ENCODE results near the gene GTPBP8.

Gene GTPBP8

DNA sequence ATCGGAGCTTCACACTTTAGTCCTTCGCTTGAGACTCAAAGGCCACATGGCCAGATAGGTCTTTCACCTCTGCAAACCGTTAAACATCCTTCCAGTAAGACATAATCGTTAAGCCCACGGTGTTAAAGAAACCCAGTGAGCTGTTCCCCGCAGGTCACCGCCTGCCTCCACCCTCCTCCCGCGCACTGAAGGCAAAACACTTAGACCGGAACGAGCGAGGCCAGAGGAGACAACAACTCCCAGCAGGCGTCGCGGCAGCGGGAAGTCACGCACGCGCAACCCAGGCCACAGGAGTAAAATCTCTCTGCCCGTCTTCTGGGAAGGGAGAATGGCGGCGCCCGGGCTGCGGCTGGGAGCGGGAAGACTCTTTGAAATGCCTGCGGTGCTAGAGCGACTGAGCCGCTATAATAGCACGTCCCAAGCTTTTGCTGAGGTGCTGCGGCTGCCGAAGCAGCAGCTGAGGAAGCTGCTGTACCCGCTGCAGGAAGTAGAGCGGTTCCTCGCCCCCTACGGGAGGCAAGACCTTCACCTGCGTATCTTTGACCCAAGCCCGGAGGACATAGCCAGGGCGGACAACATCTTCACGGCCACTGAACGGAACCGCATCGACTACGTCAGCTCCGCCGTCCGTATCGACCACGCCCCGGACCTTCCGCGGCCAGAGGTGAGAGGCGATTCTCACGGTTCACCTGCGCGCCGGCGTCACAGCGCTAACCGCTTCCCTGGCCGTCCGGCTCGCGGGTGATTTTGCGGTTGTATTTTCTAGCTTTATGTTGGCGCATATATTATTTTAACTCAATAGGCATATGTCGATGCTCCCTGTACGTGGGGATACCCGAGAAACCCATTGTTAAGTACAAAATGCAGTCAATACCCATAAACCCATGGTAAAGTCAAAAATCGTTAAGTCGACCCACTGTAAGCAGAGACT, at the start of gene GTPBP8:
GTPBP8 (plus strand) TSS at position 313 of the 931 bp plus-strand sequence; CDS start at position 329, 16 bp downstream.
- no peaks in the 10 kb centered on the region for H3K9me3 ChIP-seq (ENCODE audit: control insufficient read depth, low read length)
- peaks cover 10% of the 10 kb centered on the region for H3K4me1 ChIP-seq (ENCODE audit: control insufficient read depth, insufficient read depth, low read length)
- H3K36me3 ChIP-seq (ENCODE audit: control insufficient read depth, insufficient read depth, low read length, severe bottlenecking): no peaks in the 10 kb centered on the region
- H3K9ac ChIP-seq (ENCODE audit: low read length): peak within 1 kb of the TSS; percentile 94
- no peaks in the 10 kb centered on the region for H3K27me3 ChIP-seq (replicated peaks; ENCODE audit: control insufficient read depth, insufficient read depth, low read length)
- peak; percentile 95 for DNase-seq (ENCODE audit: low read depth)
- peak within 1 kb of the TSS; percentile 97 for H3K4me3 ChIP-seq (ENCODE audit: low read length)

DNA sequence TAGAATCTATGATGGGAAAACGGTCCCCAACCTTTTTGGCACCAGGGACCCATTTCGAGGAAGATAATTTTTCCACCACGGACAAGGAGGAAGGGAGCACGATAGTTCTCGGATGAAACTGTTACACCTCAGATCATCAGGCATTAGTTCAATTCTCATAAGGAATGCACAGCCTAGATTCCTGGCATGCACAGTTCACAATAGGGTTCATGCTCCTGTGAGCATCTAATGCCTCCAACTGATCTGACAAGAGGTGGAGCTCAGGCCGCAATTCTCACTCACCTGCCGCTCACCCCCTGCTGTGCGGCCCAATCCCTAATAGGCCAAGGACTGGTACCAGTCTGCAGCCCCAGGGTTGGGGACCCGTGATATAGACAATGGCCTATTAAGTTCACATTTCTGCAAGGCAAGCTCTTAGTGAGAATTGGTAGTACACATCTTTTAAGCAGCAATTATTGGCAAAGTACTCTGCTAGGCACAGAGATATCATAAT, 42.4 kb upstream of the GTPBP8 start:
- Histone ChIP-seq H3K4me3 (ENCODE audit: low read length) (no peak overlapping the region), H3K9ac (ENCODE audit: low read length) (no peak overlapping the region), H3K36me3 (ENCODE audit: control insufficient read depth, insufficient read depth, low read length, severe bottlenecking) (no peaks in the 10 kb centered on the region), H3K4me1 (ENCODE audit: control insufficient read depth, insufficient read depth, low read length) (no peaks in the 10 kb centered on the region), H3K9me3 (ENCODE audit: control insufficient read depth, low read length) (peaks cover 15% of the 10 kb centered on the region), H3K27me3 (replicated peaks; ENCODE audit: control insufficient read depth, insufficient read depth, low read length) (no peaks in the 10 kb centered on the region)
- no peak for DNase-seq (ENCODE audit: low read depth)

DNA sequence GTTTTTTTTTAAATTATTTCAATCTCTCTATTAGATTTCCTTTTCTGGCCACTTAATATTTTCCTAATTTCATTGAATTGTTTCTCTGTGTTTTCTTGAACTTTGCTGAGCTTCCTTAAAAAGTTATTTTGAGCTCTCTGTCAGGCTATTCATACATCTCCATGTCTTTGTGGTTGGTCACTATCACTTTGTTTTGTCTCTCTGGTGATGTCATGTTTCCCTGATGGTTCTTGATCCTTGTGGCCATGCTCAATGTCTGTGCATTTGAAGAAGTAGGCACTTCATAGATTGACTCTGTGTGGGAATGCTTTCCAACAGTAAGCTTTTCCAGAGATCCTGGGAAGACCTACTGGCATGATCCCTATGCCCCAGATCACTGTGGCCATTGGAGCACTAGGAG, 34.4 kb upstream of the GTPBP8 start:
- no peak overlapping the region for H3K9ac ChIP-seq (ENCODE audit: low read length)
- H3K4me3 ChIP-seq (ENCODE audit: low read length): no peak overlapping the region
- no peak for DNase-seq (ENCODE audit: low read depth)
- no peaks in the 10 kb centered on the region for H3K4me1 ChIP-seq (ENCODE audit: control insufficient read depth, insufficient read depth, low read length)
- H3K9me3 ChIP-seq (ENCODE audit: control insufficient read depth, low read length): peaks cover 7% of the 10 kb centered on the region
- H3K27me3 ChIP-seq (replicated peaks; ENCODE audit: control insufficient read depth, insufficient read depth, low read length): no peaks in the 10 kb centered on the region
- H3K36me3 ChIP-seq (ENCODE audit: control insufficient read depth, insufficient read depth, low read length, severe bottlenecking): no peaks in the 10 kb centered on the region

DNA sequence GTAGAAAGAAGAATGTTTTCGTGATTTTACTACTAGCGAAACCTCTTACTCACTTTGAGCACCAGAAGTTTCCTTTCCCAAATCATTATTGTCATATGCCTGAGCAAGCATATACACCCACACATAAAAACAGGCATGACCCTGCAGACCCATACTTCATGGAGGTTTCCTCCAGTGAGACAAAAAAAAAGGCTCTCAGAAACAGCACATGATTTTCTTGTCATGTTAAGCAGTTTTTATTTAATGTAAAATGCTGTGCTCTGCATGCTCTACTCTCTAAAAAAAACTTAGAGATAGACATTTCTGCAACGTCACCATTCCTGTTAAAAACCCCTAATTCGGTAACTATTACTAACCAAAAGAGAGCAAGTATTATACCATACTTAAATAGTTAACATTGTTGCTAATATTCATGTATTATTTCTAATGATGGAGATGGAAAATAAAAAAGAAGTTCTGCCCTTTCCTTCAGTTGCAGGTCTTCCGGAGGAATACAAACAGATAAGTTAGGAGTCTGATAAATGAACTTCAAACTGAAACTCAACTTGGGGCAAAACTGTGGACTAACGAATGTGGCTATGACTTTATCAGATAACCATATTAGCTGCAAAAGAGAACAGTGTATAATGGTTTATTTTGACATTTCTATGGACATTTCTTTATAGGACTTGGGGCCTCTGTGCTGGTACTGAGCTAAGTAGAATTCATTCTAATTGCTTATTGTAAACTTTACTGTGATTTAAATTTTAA, 31.8 kb upstream of the GTPBP8 start:
- H3K36me3 ChIP-seq (ENCODE audit: control insufficient read depth, insufficient read depth, low read length, severe bottlenecking): no peaks in the 10 kb centered on the region

DNA sequence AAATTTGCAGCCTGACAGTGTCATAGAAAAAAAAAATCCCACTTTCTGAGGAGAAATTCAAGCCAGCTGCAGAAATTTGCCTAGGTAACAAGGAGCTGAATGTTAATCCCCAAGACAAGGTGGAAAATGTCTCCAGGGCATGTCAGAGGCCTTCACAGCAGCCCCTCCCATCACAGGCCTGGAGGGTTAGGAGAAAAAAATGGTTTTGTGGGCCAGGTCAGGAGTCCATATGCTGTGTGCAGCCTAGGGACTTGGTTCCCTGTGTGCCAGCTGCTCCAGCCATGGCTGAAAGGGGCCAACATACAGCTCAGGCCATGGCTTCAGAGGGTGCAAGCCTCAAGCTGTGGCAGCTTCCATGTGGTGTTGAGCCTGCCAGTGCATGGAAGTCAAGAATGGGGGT, 27.1 kb upstream of the GTPBP8 start:
- Histone ChIP-seq H3K36me3 (ENCODE audit: control insufficient read depth, insufficient read depth, low read length, severe bottlenecking) (no peaks in the 10 kb centered on the region), H3K4me1 (ENCODE audit: control insufficient read depth, insufficient read depth, low read length) (no peaks in the 10 kb centered on the region), H3K9ac (ENCODE audit: low read length) (no peak overlapping the region), H3K4me3 (ENCODE audit: low read length) (no peak overlapping the region), H3K9me3 (ENCODE audit: control insufficient read depth, low read length) (no peaks in the 10 kb centered on the region), H3K27me3 (replicated peaks; ENCODE audit: control insufficient read depth, insufficient read depth, low read length) (peaks cover 12% of the 10 kb centered on the region)
- no peak for DNase-seq (ENCODE audit: low read depth)

More for the DNA sequence above, 31.8 kb upstream of the GTPBP8 start:
- H3K9me3 ChIP-seq (ENCODE audit: control insufficient read depth, low read length): peaks cover 5% of the 10 kb centered on the region
- no peak overlapping the region for H3K4me3 ChIP-seq (ENCODE audit: low read length)
- no peaks in the 10 kb centered on the region for H3K27me3 ChIP-seq (replicated peaks; ENCODE audit: control insufficient read depth, insufficient read depth, low read length)
- no peaks in the 10 kb centered on the region for H3K4me1 ChIP-seq (ENCODE audit: control insufficient read depth, insufficient read depth, low read length)
- no peak overlapping the region for H3K9ac ChIP-seq (ENCODE audit: low read length)
- DNase-seq (ENCODE audit: low read depth): no peak

GRCh38 chr3:112965656-112966055, 25.1 kb upstream of the GTPBP8 start:
- no peak overlapping the region for H3K4me3 ChIP-seq (ENCODE audit: low read length)
- no peaks in the 10 kb centered on the region for H3K4me1 ChIP-seq (ENCODE audit: control insufficient read depth, insufficient read depth, low read length)
- no peaks in the 10 kb centered on the region for H3K9me3 ChIP-seq (ENCODE audit: control insufficient read depth, low read length)
- H3K36me3 ChIP-seq (ENCODE audit: control insufficient read depth, insufficient read depth, low read length, severe bottlenecking): no peaks in the 10 kb centered on the region
- no peak for DNase-seq (ENCODE audit: low read depth)
- H3K9ac ChIP-seq (ENCODE audit: low read length): no peak overlapping the region
- peaks cover 12% of the 10 kb centered on the region for H3K27me3 ChIP-seq (replicated peaks; ENCODE audit: control insufficient read depth, insufficient read depth, low read length)

DNA sequence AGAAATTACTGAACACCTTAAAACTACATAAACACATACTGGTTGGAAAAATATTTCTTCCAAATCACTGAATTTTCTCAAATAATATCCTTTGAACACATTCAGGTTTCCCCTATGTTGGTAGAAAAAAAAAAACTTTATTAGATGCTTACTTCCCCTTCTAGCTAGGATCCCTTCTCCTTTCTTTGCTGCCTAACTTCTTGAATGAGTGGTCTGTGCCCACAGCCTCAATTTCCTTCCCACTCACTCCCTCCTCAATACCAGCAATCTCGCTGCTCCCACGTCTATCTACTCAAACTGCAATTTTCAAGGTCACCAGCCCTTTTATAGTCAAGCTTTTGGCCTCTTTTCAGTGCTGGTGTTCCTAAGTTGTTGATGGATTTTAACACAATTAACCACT, 24.2 kb upstream of the GTPBP8 start:
- H3K9me3 ChIP-seq (ENCODE audit: control insufficient read depth, low read length): no peaks in the 10 kb centered on the region
- no peaks in the 10 kb centered on the region for H3K36me3 ChIP-seq (ENCODE audit: control insufficient read depth, insufficient read depth, low read length, severe bottlenecking)
- H3K27me3 ChIP-seq (replicated peaks; ENCODE audit: control insufficient read depth, insufficient read depth, low read length): peaks cover 12% of the 10 kb centered on the region
- no peak overlapping the region for H3K9ac ChIP-seq (ENCODE audit: low read length)
- no peaks in the 10 kb centered on the region for H3K4me1 ChIP-seq (ENCODE audit: control insufficient read depth, insufficient read depth, low read length)
- no peak overlapping the region for H3K4me3 ChIP-seq (ENCODE audit: low read length)
- no peak for DNase-seq (ENCODE audit: low read depth)

- Histone ChIP-seq H3K36me3 (ENCODE audit: control insufficient read depth, insufficient read depth, low read length, severe bottlenecking) (no peaks in the 10 kb centered on the region), H3K4me1 (ENCODE audit: control insufficient read depth, insufficient read depth, low read length) (no peaks in the 10 kb centered on the region), H3K9ac (ENCODE audit: low read length) (no peak overlapping the region), H3K4me3 (ENCODE audit: low read length) (no peak overlapping the region), H3K9me3 (ENCODE audit: control insufficient read depth, low read length) (no peaks in the 10 kb centered on the region), H3K27me3 (replicated peaks; ENCODE audit: control insufficient read depth, insufficient read depth, low read length) (peaks cover 12% of the 10 kb centered on the region)
- DNase-seq (ENCODE audit: low read depth): no peak
Measured at GRCh38 chr3:112967425-112967824, 23.4 kb upstream of the GTPBP8 start.

DNA sequence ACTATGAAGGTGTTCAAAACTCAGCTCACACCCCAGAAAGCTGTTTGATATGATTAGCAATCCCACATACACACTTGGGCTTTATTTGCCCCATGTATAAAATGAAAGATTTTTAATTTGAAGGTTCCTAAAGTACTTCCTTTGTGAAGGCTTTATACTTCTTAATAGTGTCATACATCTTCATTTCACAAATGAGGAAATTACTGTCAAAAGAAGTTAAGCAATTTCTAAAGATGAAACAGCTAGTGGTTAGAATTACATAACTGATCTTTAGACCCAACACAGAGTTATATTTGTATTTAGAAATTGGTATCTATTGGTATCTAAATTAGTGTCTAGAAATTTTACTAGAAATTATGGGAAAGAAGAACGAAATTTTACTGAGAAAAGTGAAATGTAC, 23.0 kb upstream of the GTPBP8 start:
- peaks cover 12% of the 10 kb centered on the region for H3K27me3 ChIP-seq (replicated peaks; ENCODE audit: control insufficient read depth, insufficient read depth, low read length)
- H3K36me3 ChIP-seq (ENCODE audit: control insufficient read depth, insufficient read depth, low read length, severe bottlenecking): no peaks in the 10 kb centered on the region
- no peaks in the 10 kb centered on the region for H3K4me1 ChIP-seq (ENCODE audit: control insufficient read depth, insufficient read depth, low read length)
- DNase-seq (ENCODE audit: low read depth): no peak
- H3K9me3 ChIP-seq (ENCODE audit: control insufficient read depth, low read length): no peaks in the 10 kb centered on the region
- no peak overlapping the region for H3K4me3 ChIP-seq (ENCODE audit: low read length)
- no peak overlapping the region for H3K9ac ChIP-seq (ENCODE audit: low read length)

DNA sequence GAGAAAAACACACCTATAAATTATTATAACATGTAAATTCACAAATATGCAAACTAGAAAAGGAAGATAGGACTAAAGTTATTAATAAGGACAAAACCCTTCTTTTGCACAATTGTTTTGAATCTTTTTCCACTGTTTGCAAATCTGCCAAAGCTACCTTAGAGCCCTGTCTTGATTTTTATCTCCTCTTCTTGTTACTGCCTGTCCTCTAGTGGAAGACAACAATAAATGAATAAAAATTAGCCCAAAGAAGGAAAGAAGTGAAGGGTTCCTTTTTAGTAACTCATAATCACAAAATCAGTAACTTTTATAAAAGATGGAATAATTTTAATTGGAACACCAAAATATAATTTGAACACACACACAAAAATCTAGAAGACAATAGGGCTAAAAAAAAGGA, 18.6 kb upstream of the GTPBP8 start:
- no peaks in the 10 kb centered on the region for H3K4me1 ChIP-seq (ENCODE audit: control insufficient read depth, insufficient read depth, low read length)
- no peaks in the 10 kb centered on the region for H3K9me3 ChIP-seq (ENCODE audit: control insufficient read depth, low read length)
- H3K4me3 ChIP-seq (ENCODE audit: low read length): no peak overlapping the region
- no peak for DNase-seq (ENCODE audit: low read depth)
- no peak overlapping the region for H3K9ac ChIP-seq (ENCODE audit: low read length)
- H3K27me3 ChIP-seq (replicated peaks; ENCODE audit: control insufficient read depth, insufficient read depth, low read length): no peaks in the 10 kb centered on the region
- H3K36me3 ChIP-seq (ENCODE audit: control insufficient read depth, insufficient read depth, low read length, severe bottlenecking): no peaks in the 10 kb centered on the region
